Mesendoderm (in vitro differentiated cells): ENCODE measurements around the gene NBEA. TPM values are rescaled to one million over a fixed set of nuclear protein-coding genes. Genes with fewer than 3 reads are reported as not detected.
A peak's percentile ranks its signal among the peaks of the same experiment; 100 is the strongest.

Experiments used
- DNase-seq: peaks from one replicate; pipeline ENCODE4 v3.0.0; 2013
- H2AK5ac ChIP-seq: 2 replicates; pipeline ENCODE4 v1.6.1; 2013; ENCODE audit warnings: low read length, inconsistent platforms
- H2BK120ac ChIP-seq: 2 replicates; pipeline ENCODE4 v1.6.1; 2013; ENCODE audit warnings: low read depth, mild to moderate bottlenecking, low read length, moderate library complexity, mixed read lengths
- H2BK15ac ChIP-seq: replicated peaks from 2 replicates; pipeline ENCODE4 v1.6.1; 2013; ENCODE audit warnings: low read depth, mild to moderate bottlenecking, moderate library complexity
- H2BK5ac ChIP-seq: 2 replicates; pipeline ENCODE4 v1.6.1; 2013; ENCODE audit warnings: low read length, inconsistent platforms
- H3K18ac ChIP-seq: 2 replicates; pipeline ENCODE4 v1.6.1; 2013; ENCODE audit warnings: mild to moderate bottlenecking, low read length, mixed read lengths
- H3K23ac ChIP-seq: one replicate; pipeline ENCODE4 v1.6.1; 2013; ENCODE audit warnings: low read length
- H3K27ac ChIP-seq: 2 replicates; pipeline ENCODE4 v1.5.1; 2013; ENCODE audit warnings: low read depth, mild to moderate bottlenecking, inconsistent platforms, low read length, moderate library complexity
- H3K27me3 ChIP-seq: 2 replicates; pipeline ENCODE4 v1.6.1; 2013; ENCODE audit warnings: low read length, control low read depth, mild to moderate bottlenecking, inconsistent platforms; ENCODE audit not compliant: insufficient read depth, poor library complexity
- H3K36me3 ChIP-seq: 2 replicates; pipeline ENCODE4 v1.6.1; 2013; ENCODE audit warnings: low read length, inconsistent platforms; ENCODE audit not compliant: control insufficient read depth, insufficient read depth
- H3K4ac ChIP-seq: one replicate; pipeline ENCODE4 v1.6.1; 2013; ENCODE audit warnings: low read depth, mild to moderate bottlenecking, low read length, moderate library complexity
- H3K4me1 ChIP-seq: 2 replicates; pipeline ENCODE4 v1.6.1; 2013; ENCODE audit warnings: low read depth, low read length, inconsistent platforms; ENCODE audit not compliant: control insufficient read depth
- H3K4me2 ChIP-seq: 2 replicates; pipeline ENCODE4 v1.6.1; 2013; ENCODE audit warnings: low read length
- H3K4me3 ChIP-seq: 2 replicates; pipeline ENCODE4 v1.5.1; 2013; ENCODE audit warnings: mild to moderate bottlenecking, low read length
- H3K56ac ChIP-seq: one replicate; pipeline ENCODE4 v1.6.1; 2013; ENCODE audit warnings: low read length
- H3K79me1 ChIP-seq: 2 replicates; pipeline ENCODE4 v1.6.1; 2013; ENCODE audit warnings: low read length, inconsistent platforms
- H3K79me2 ChIP-seq: 2 replicates; pipeline ENCODE4 v1.6.1; 2013; ENCODE audit warnings: mild to moderate bottlenecking, low read length; ENCODE audit not compliant: control insufficient read depth, insufficient read depth
- H3K9ac ChIP-seq: 2 replicates; pipeline ENCODE4 v1.6.1; 2013; ENCODE audit warnings: low read length, inconsistent platforms
- H4K5ac ChIP-seq: one replicate; pipeline ENCODE4 v1.6.1; 2013; ENCODE audit warnings: low read length
- H4K8ac ChIP-seq: one replicate; pipeline ENCODE4 v1.6.1; 2013; ENCODE audit warnings: low read depth, mild to moderate bottlenecking, control low read depth, low read length, moderate library complexity
- WGBS: extraction: QIAGEN DNeasy Blood & Tissue Kit; methylation state at CpG from one replicate; pipeline ENCODE4 v1.1.7; 2013; ENCODE audit warnings: low lambda C conversion rate, missing lambda C conversion rate; ENCODE audit not compliant: insufficient coverage; ENCODE audit errors: extremely low coverage; 5-methylcytosine and 5-hydroxymethylcytosine counted together
- polyA plus RNA-seq, 2 experiments: library from polyadenylated mRNA; stranded (reverse); fragments of 200-250 nt; gene quantifications; one replicate each; pipeline ENCODE4 v1.2.3, GENCODE V29; 2013

The NBEA gene, protein sequence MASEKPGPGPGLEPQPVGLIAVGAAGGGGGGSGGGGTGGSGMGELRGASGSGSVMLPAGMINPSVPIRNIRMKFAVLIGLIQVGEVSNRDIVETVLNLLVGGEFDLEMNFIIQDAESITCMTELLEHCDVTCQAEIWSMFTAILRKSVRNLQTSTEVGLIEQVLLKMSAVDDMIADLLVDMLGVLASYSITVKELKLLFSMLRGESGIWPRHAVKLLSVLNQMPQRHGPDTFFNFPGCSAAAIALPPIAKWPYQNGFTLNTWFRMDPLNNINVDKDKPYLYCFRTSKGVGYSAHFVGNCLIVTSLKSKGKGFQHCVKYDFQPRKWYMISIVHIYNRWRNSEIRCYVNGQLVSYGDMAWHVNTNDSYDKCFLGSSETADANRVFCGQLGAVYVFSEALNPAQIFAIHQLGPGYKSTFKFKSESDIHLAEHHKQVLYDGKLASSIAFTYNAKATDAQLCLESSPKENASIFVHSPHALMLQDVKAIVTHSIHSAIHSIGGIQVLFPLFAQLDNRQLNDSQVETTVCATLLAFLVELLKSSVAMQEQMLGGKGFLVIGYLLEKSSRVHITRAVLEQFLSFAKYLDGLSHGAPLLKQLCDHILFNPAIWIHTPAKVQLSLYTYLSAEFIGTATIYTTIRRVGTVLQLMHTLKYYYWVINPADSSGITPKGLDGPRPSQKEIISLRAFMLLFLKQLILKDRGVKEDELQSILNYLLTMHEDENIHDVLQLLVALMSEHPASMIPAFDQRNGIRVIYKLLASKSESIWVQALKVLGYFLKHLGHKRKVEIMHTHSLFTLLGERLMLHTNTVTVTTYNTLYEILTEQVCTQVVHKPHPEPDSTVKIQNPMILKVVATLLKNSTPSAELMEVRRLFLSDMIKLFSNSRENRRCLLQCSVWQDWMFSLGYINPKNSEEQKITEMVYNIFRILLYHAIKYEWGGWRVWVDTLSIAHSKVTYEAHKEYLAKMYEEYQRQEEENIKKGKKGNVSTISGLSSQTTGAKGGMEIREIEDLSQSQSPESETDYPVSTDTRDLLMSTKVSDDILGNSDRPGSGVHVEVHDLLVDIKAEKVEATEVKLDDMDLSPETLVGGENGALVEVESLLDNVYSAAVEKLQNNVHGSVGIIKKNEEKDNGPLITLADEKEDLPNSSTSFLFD (N-terminal part only)
- 4.9 TPM for polyA plus RNA-seq (2013, experiment 1 of 2)
- polyA plus RNA-seq (2013, experiment 2 of 2), result 4.6 TPM

DNA sequence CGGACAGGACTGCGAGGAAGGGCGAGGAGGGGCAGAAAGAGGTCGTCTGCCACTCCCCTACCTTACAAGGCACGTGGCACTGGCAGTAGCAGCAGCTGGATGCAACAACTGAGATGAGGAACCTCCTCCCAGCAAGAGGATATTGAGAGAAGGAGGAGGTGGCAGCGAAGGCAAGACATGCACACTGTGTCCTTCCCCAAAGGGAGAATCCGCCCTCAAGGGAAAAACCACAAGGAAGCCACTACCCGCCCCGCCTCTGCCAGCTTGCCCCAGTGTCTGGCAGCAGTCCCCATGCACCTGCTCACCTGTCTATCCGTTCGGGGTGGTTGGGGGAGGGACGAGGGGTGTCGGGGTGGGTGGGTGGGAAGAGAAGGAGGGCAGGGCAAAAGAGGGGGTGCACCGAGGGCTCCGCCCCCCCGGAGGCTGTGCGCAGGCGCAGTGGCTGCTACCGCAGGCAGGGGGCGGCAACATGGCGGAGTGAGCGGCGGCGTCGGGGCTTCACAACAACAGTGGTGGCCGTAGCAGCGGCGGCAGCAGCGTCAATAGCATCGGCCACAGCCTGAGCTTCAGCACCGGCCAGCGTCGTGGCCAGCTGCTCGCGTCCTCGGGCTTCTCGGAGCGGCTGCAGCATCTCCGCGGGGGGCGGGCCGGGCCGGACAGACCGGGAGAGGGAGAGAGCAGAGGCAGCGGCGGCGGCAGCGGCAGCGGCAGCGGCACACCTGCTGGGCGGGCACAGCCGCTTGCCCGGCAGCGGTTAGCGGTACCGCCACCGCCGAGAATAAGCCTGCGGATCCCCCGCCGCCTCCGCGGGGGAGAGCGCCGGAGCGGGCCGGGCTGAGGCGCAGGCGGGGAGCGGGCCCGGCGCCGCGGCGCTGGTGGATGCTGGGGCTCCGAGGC is at the start of gene NBEA:
Gene NBEA, plus strand, starts transcription at position 436 of the 897 bp plus-strand sequence. CDS start 551 bp downstream, outside the sequence.
- WGBS, result no CpG with 5 or more reads among the region's 76 CpGs
- peak within 1 kb of the TSS; percentile 76 for H4K8ac ChIP-seq
- H3K27ac ChIP-seq, result no peak within 1 kb of the TSS

DNA sequence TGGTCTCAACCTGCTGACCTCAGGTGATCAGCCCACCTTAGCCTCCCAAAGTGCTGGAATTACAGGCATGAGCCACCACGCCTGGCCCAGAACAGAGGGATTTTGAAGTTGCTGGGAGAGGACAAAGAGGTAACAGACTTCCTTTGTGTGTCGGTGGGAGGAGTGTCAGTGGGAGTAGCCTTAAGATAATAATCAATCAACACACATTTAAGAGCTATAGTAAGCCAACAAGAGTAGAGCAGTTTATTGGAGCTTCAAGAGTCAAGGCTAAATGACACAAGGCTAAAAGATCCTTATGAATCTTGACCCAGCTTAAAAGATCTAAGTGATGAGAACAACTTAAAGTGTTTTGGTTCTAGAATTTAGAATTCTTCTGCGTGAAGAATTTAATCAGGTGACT is 47.3 kb upstream of the NBEA start:
- Histone ChIP-seq H3K27me3 (no peaks in the 10 kb centered on the region), H3K79me1 (no peaks in the 10 kb centered on the region), H3K18ac (no peak overlapping the region), H2BK120ac (no peak overlapping the region), H3K36me3 (no peaks in the 10 kb centered on the region), H3K79me2 (no peaks in the 10 kb centered on the region), H3K4ac (no peak overlapping the region), H3K4me1 (no peaks in the 10 kb centered on the region), H3K56ac (no peak overlapping the region), H2BK5ac (no peak overlapping the region), H2AK5ac (no peak overlapping the region), H4K8ac (no peak overlapping the region), H2BK15ac (no peak overlapping the region), H3K27ac (no peak overlapping the region), H3K4me3 (no peak overlapping the region), H3K4me2 (no peak overlapping the region), H3K23ac (no peak overlapping the region), H3K9ac (no peak overlapping the region), H4K5ac (no peak overlapping the region)
- DNase-seq, result no peak
- no CpG with 5 or more reads among the region's 3 CpGs for WGBS

More for the DNA sequence above, at the start of gene NBEA:
- Histone ChIP-seq H2BK15ac (no peak within 1 kb of the TSS), H3K23ac (no peak within 1 kb of the TSS), H3K27me3 (no peaks in the 10 kb centered on the region), H3K56ac (peak within 1 kb of the TSS; percentile 94), H3K4ac (peak within 1 kb of the TSS; percentile 41), H3K4me3 (peak within 1 kb of the TSS; percentile 71), H3K4me2 (peak within 1 kb of the TSS; percentile 93), H2BK120ac (no peak within 1 kb of the TSS), H3K79me1 (no peaks in the 10 kb centered on the region), H2BK5ac (no peak within 1 kb of the TSS), H3K18ac (no peak within 1 kb of the TSS), H3K4me1 (peaks cover 4% of the 10 kb centered on the region), H4K5ac (no peak within 1 kb of the TSS), H3K36me3 (no peaks in the 10 kb centered on the region), H3K79me2 (no peaks in the 10 kb centered on the region), H2AK5ac (no peak within 1 kb of the TSS), H3K9ac (peak within 1 kb of the TSS; percentile 70)
- peak; percentile 84 for DNase-seq

DNA sequence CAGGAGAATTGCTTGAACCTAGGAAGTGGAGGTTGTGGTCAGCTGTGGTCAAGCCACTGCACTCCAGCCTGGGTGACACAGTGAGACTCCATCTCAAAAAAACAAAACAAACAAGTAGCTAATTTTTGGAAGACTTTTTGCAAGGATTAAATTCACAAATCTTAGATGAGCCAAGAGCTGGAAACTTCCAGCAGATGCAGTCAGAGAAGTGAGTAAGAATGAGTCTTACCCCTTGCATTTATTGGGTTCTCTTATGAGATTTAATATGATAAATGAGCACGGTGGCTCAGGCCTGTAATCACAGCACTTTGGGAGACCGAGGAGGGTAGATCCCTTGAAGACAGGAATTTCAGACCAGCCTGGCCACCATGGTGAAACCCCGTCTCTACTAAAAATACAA is 44.9 kb upstream of the NBEA start:
- no peak overlapping the region for H2BK5ac ChIP-seq
- H3K4me2 ChIP-seq, result no peak overlapping the region
- no peak overlapping the region for H3K18ac ChIP-seq
- no peak overlapping the region for H4K5ac ChIP-seq
- H3K36me3 ChIP-seq, result no peaks in the 10 kb centered on the region
- no peak overlapping the region for H2AK5ac ChIP-seq
- no peak overlapping the region for H3K9ac ChIP-seq
- peaks cover 8% of the 10 kb centered on the region for H3K4me1 ChIP-seq
- H2BK120ac ChIP-seq, result no peak overlapping the region
- H3K27me3 ChIP-seq, result no peaks in the 10 kb centered on the region
- H3K4me3 ChIP-seq, result no peak overlapping the region
- H3K23ac ChIP-seq, result no peak overlapping the region
- no peaks in the 10 kb centered on the region for H3K79me1 ChIP-seq
- H3K56ac ChIP-seq, result no peak overlapping the region
- H3K4ac ChIP-seq, result no peak overlapping the region
- no peak overlapping the region for H3K27ac ChIP-seq
- H3K79me2 ChIP-seq, result no peaks in the 10 kb centered on the region
- no peak overlapping the region for H4K8ac ChIP-seq
- no CpG with 5 or more reads among the region's 3 CpGs for WGBS
- no peak for DNase-seq
- no peak overlapping the region for H2BK15ac ChIP-seq

DNA sequence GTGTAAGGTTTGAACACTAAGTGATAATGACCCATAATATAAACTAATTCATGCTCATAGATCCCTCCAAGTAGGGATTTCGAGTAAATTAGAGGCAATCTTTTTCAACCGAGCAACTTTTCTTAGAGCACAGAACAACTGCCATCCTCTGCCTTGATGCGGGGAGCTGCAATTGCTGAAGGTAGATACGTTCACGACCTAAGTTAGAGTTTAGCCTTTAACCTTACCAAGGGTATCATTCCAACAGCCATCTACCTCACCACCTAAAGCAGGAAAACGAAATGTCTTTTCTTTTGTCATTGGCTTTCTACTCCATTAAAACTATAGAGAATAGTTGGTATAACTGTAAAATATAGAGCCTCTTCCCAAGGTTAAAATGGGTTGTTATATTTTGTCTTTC is 42.2 kb upstream of the NBEA start:
- Histone ChIP-seq H4K8ac (no peak overlapping the region), H3K9ac (no peak overlapping the region)
- DNase-seq, result peak; percentile 11

DNA sequence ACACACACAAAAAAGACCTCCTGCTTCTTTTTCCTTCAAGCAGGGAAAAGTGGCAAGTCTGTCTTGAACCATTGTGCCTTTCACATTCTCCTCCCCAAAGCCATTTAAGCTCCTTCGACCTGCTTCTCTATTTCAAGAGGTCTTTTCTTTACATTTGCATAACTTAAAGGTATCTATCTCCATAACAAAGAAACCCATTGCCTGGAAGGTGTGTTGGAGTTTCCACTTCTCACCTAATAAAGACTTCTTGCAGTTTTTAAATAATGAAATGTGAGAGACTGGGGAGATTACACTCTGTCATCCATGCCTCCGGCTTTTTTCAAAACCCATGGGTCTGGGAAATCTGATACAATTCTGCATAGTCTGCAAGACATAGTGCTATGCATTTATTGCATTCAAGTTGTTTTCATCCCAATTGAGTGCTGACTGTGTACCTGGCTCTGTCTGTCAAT is 41.8 kb upstream of the NBEA start:
- no peaks in the 10 kb centered on the region for H3K36me3 ChIP-seq
- no peak overlapping the region for H3K56ac ChIP-seq
- H3K4me1 ChIP-seq, result peaks cover 8% of the 10 kb centered on the region
- no peak overlapping the region for H2BK5ac ChIP-seq
- H3K4me2 ChIP-seq, result no peak overlapping the region
- H3K23ac ChIP-seq, result no peak overlapping the region
- no peak overlapping the region for H2AK5ac ChIP-seq
- DNase-seq, result peak; percentile 87
- no peak overlapping the region for H3K4ac ChIP-seq
- no peak overlapping the region for H3K9ac ChIP-seq
- no peak overlapping the region for H4K5ac ChIP-seq
- H3K27ac ChIP-seq, result no peak overlapping the region
- H4K8ac ChIP-seq, result no peak overlapping the region
- H2BK120ac ChIP-seq, result no peak overlapping the region
- H2BK15ac ChIP-seq, result no peak overlapping the region
- no peaks in the 10 kb centered on the region for H3K79me1 ChIP-seq
- H3K4me3 ChIP-seq, result no peak overlapping the region
- H3K27me3 ChIP-seq, result no peaks in the 10 kb centered on the region
- no CpG with 5 or more reads among the region's 2 CpGs for WGBS
- H3K79me2 ChIP-seq, result no peaks in the 10 kb centered on the region
- H3K18ac ChIP-seq, result no peak overlapping the region

More for the DNA sequence above, 42.2 kb upstream of the NBEA start:
- H3K79me1 ChIP-seq, result no peaks in the 10 kb centered on the region
- peak overlapping the region; percentile 39 for H3K18ac ChIP-seq
- WGBS, result no CpG with 5 or more reads among the region's 6 CpGs
- H4K5ac ChIP-seq, result no peak overlapping the region
- H3K36me3 ChIP-seq, result no peaks in the 10 kb centered on the region
- H3K56ac ChIP-seq, result peak overlapping the region; percentile 40
- H3K4ac ChIP-seq, result no peak overlapping the region
- no peak overlapping the region for H2AK5ac ChIP-seq
- H3K79me2 ChIP-seq, result no peaks in the 10 kb centered on the region
- H3K27ac ChIP-seq, result peak overlapping the region; percentile 15
- no peak overlapping the region for H2BK15ac ChIP-seq
- H2BK120ac ChIP-seq, result no peak overlapping the region
- no peak overlapping the region for H3K4me2 ChIP-seq
- H2BK5ac ChIP-seq, result peak overlapping the region; percentile 49
- no peaks in the 10 kb centered on the region for H3K27me3 ChIP-seq
- no peak overlapping the region for H3K4me3 ChIP-seq
- peaks cover 8% of the 10 kb centered on the region for H3K4me1 ChIP-seq
- no peak overlapping the region for H3K23ac ChIP-seq
